Tibial nerve (tissue), 4 donors: ENCODE results near the gene ARPP21. TPM values are rescaled to one million over a fixed set of nuclear protein-coding genes. Genes with fewer than 3 reads are reported as not detected.

Experiments
- DNase-seq, 2 donors: peaks; one replicate each; pipeline ENCODE4 v3.0.0-alpha.2; 2019; ENCODE audit warnings: low spot score in 2 of 2
- H3K27ac ChIP-seq, 4 donors: fragments of 200-600 bp; sonication (generic) in 3 of 4; one replicate each; pipeline ENCODE4 v1.5.1; 2017 to 2019; ENCODE audit warnings: mild to moderate bottlenecking in 1 of 4
- H3K27me3 ChIP-seq, 2 donors: fragments of 200-600 bp; sonication (generic) in 1 of 2; one replicate each; pipeline versions ENCODE4 v1.5.1 to v1.6.0; 2017 to 2019
- H3K36me3 ChIP-seq, 3 donors: fragments of 200-600 bp; sonication (generic); one replicate each; pipeline ENCODE4 v1.5.1; 2018 to 2019
- H3K4me1 ChIP-seq, 4 donors: fragments of 200-600 bp; sonication (generic) in 3 of 4; one replicate each; pipeline ENCODE4 v1.5.1; 2017 to 2019
- H3K4me3 ChIP-seq, 4 donors: fragments of 200-600 bp; sonication (generic) in 3 of 4; one replicate each; pipeline ENCODE4 v1.5.1; 2017 to 2019; ENCODE audit warnings: mild to moderate bottlenecking in 1 of 4, moderate library complexity in 1 of 4
- H3K9me3 ChIP-seq, 4 donors: fragments of 200-600 bp; sonication (generic) in 3 of 4; one replicate each; pipeline ENCODE4 v1.5.1; 2017 to 2019
- EP300 ChIP-seq, 2 donors: sonication (generic); formaldehyde crosslinking; IDR thresholded peaks; one replicate each; pipeline ENCODE4 v1.6.1; 2017; ENCODE audit warnings: antibody characterized with exemption in 2 of 2, mild to moderate bottlenecking in 1 of 2
- POLR2A ChIP-seq, 2 donors: fragments of 450-650 bp; IDR thresholded peaks; one replicate each; pipeline ENCODE4 v1.6.1; 2017; ENCODE audit warnings: antibody characterized with exemption in 2 of 2, mild to moderate bottlenecking in 2 of 2, moderate library complexity in 2 of 2
- WGBS, 2 donors: methylation state at CpG; one replicate each; pipeline ENCODE4 v1.1.5; 2018; 5-methylcytosine and 5-hydroxymethylcytosine counted together
- total RNA-seq, 4 donors: library from RNA; depleted of rRNA; stranded (reverse); fragments of >200 nt; gene quantifications; one replicate each; pipeline ENCODE4 v1.1.0, GENCODE V29; 2016
- TF ChIP-seq, protein P1 (sequence below), 5 experiments: fragments of 200-600 bp in 3 of 5; fragments of 450-650 bp in 2 of 5; sonication (generic) in 3 of 5; IDR thresholded peaks; one replicate each; pipeline ENCODE4 v1.5.1; 2016 to 2019; ENCODE audit warnings: antibody characterized with exemption in 5 of 5, mild to moderate bottlenecking in 3 of 5, moderate library complexity in 2 of 5

Gene ARPP21
- total RNA-seq, 4 donors from 2014 or later = not detected

DNA sequence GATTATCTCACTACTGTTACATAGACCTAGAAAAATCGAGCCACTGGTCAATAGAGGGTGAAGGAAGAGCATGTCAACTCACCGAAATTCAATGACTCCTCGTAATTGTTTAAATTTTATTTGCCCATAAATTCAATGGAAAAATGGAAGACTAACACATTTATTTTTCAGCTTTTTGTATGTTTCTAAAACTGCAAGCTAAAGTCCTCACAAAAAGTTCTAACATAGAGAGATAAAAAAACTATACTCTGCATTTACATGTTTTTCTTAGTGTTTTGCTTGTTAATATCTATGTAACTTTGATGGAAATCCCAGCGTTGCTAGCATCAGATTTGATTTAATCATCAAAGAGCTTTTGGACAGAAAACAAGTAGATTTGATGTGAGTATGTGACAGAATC is 6.8 kb downstream of the ARPP21 start:
- whole genome bisulfite sequencing, 2 donors = 88 to 94% methylated on average over 4 of the region's 4 CpGs
- H3K4me3 ChIP-seq = no peak overlapping the region
- H3K27me3 ChIP-seq = peaks cover 0 to 10% of the 10 kb centered on the region in 2 donors
- DNase-seq = no peak
- no peaks in the 10 kb centered on the region for H3K9me3 ChIP-seq
- H3K36me3 ChIP-seq = no peaks in the 10 kb centered on the region
- TF ChIP-seq POLR2A (IDR thresholded peaks at IDR 0.05) = no peak
- H3K4me1 ChIP-seq = no peaks in the 10 kb centered on the region
- no peak overlapping the region for H3K27ac ChIP-seq

DNA sequence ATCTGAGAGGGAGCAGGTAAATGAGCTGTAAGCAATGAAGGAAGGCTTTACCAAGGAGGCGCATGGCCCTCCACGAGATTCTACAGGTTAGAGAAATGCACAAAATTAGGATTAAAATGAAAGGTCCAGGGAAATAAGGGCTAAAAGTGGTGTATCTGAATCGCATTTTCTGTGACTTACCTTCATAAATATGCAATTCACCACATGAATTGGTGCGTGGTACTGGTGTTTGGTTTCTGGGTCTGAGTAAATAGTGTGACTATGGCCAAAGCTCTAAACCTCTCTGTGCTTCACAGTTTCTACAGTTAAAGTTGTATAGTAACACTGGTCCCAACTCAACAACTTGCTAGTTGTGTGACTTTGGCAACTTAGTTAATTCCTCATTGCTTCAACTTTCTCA is 8.1 kb downstream of the ARPP21 start:
- no peak overlapping the region for H3K27ac ChIP-seq
- H3K4me3 ChIP-seq = no peak overlapping the region
- no peaks in the 10 kb centered on the region for H3K9me3 ChIP-seq
- no peak for TF ChIP-seq POLR2A (IDR thresholded peaks at IDR 0.05)
- no peak for TF ChIP-seq EP300 (IDR thresholded peaks at IDR 0.05)
- TF ChIP-seq, protein P1, sequence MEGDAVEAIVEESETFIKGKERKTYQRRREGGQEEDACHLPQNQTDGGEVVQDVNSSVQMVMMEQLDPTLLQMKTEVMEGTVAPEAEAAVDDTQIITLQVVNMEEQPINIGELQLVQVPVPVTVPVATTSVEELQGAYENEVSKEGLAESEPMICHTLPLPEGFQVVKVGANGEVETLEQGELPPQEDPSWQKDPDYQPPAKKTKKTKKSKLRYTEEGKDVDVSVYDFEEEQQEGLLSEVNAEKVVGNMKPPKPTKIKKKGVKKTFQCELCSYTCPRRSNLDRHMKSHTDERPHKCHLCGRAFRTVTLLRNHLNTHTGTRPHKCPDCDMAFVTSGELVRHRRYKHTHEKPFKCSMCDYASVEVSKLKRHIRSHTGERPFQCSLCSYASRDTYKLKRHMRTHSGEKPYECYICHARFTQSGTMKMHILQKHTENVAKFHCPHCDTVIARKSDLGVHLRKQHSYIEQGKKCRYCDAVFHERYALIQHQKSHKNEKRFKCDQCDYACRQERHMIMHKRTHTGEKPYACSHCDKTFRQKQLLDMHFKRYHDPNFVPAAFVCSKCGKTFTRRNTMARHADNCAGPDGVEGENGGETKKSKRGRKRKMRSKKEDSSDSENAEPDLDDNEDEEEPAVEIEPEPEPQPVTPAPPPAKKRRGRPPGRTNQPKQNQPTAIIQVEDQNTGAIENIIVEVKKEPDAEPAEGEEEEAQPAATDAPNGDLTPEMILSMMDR (IDR thresholded peaks at IDR 0.05) = no peak
- DNase-seq = no peak
- H3K27me3 ChIP-seq = no peaks in the 10 kb centered on the region
- no peaks in the 10 kb centered on the region for H3K4me1 ChIP-seq
- H3K36me3 ChIP-seq = no peaks in the 10 kb centered on the region
- 90 to 93% methylated on average over 4 of the region's 4 CpGs for WGBS, 2 donors

DNA sequence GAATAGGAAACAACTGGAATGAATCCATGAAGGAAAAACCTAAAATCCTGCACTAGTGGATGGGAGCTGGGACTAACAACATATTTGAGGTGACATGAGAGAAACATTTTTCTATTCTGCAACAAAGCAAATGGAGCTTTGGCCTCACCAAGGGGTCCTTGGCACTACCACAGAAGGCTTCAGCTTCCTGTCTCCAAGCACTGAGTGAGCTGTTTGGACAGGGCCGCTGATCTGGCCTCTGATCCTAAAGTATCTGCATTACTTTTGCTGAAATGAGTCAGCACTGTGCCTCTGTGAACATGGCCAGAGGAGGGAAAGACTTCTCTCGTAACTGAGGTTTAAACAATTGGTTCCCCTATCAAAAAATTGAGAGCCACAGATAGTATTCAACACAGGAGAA is 9.0 kb downstream of the ARPP21 start:
- Histone ChIP-seq H3K9me3 (no peaks in the 10 kb centered on the region), H3K4me3 (no peak overlapping the region), H3K27ac (no peak overlapping the region), H3K4me1 (no peaks in the 10 kb centered on the region), H3K36me3 (no peaks in the 10 kb centered on the region), H3K27me3 (no peaks in the 10 kb centered on the region)
- DNase-seq = no peak
- 76 to 81% methylated on average over 2 of the region's 2 CpGs for WGBS, 2 donors
- TF ChIP-seq, protein P1 (IDR thresholded peaks at IDR 0.05) = no peak
- TF ChIP-seq EP300 (IDR thresholded peaks at IDR 0.05) = no peak
- no peak for TF ChIP-seq POLR2A (IDR thresholded peaks at IDR 0.05)

DNA sequence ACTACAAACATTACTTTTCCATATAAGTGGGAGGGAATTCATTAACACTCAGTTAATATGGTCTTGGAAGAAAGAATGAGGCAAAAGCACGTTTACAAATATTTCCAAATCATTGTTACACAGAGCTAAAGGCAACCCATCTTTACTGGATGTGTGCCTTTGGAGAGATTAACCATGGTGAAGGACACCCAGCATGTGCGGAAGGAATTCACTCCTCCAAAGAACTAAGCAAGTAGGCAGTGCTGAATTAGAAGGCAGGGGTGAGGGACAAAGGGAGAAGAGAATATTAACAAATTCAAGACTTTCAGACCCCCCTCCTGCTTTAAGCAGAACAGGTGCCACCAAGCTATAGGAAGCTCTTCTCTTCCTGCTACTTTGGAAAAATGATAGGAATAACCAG is 10.1 kb downstream of the ARPP21 start:
- Histone ChIP-seq H3K27ac (no peak overlapping the region), H3K36me3 (no peaks in the 10 kb centered on the region), H3K9me3 (no peaks in the 10 kb centered on the region), H3K27me3 (no peaks in the 10 kb centered on the region), H3K4me3 (no peak overlapping the region), H3K4me1 (no peaks in the 10 kb centered on the region)
- TF ChIP-seq POLR2A (IDR thresholded peaks at IDR 0.05) (no peak), EP300 (IDR thresholded peaks at IDR 0.05) (no peak)
- TF ChIP-seq, protein P1 (IDR thresholded peaks at IDR 0.05) = no peak
- no peak for DNase-seq
- 79 to 90% methylated on average over 2 of the region's 2 CpGs for WGBS, 2 donors

DNA sequence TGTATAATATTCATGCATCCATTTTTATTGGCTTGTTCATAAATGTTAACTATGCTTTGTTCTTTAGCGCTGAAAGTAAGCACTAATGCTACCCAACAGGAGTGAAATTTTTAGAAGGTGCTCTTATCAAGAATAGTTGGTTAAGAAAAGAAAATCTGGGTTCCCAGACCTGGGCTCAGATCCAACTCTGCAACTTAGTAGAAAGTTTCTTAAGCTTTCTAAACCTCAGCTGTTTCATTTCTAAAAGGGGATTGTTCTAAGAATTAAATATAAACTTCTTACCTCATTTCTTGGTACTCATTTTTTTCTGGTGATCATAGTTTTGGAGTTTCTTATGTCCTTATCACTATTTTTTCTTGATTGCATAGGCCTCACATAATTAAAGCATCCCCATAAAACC is 12.1 kb downstream of the ARPP21 start:
- TF ChIP-seq POLR2A (IDR thresholded peaks at IDR 0.05) = no peak
- Histone ChIP-seq H3K4me1 (no peaks in the 10 kb centered on the region), H3K27ac (no peak overlapping the region), H3K4me3 (no peak overlapping the region), H3K36me3 (no peaks in the 10 kb centered on the region), H3K27me3 (no peaks in the 10 kb centered on the region), H3K9me3 (no peaks in the 10 kb centered on the region)
- DNase-seq = no peak
- 84 to 97% methylated on average over 1 of the region's 1 CpG for WGBS, 2 donors

DNA sequence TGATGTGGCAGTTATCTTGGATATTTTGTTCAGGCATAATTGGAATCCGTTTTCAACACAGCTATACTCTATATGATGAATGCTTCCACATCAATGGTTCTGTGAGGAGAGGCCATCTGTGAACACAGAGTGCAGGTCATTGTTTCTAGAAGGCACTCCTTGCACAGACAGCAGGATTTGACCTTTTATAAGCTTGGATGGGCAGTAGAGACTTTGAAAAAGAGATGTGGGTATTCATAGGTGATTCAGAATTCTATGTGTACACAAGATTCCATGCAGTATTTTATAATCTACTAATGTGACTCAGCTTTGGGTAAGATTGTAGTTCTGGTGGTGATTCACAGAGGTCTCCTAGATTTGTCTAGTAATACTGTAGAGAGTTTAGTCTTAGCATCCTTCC is 12.5 kb downstream of the ARPP21 start:
- no peak for DNase-seq
- no peaks in the 10 kb centered on the region for H3K9me3 ChIP-seq
- H3K27me3 ChIP-seq = no peaks in the 10 kb centered on the region
- H3K36me3 ChIP-seq = no peaks in the 10 kb centered on the region
- H3K27ac ChIP-seq = no peak overlapping the region
- no peak overlapping the region for H3K4me3 ChIP-seq
- WGBS, 2 donors = 47 to 60% methylated on average over 1 of the region's 1 CpG
- no peak for TF ChIP-seq EP300 (IDR thresholded peaks at IDR 0.05)
- TF ChIP-seq POLR2A (IDR thresholded peaks at IDR 0.05) = no peak
- TF ChIP-seq, protein P1 (IDR thresholded peaks at IDR 0.05) = no peak
- H3K4me1 ChIP-seq = no peaks in the 10 kb centered on the region
